Vagina (tissue), 2 donors: ENCODE results near the gene EFCAB11.

ENCODE experiments used
- CTCF ChIP-seq, 3 experiments: fragments of 450-650 bp in 2 of 3; fragments of 200-600 bp in 1 of 3; sonication (generic) in 1 of 3; IDR thresholded peaks; one replicate each; pipeline ENCODE4 v1.5.1; 2017 to 2019; ENCODE audit warnings: antibody characterized with exemption in 3 of 3, mild to moderate bottlenecking in 2 of 3, moderate library complexity in 2 of 3
- POLR2A ChIP-seq, 2 donors: fragments of 450-650 bp; IDR thresholded peaks; one replicate each; pipeline ENCODE4 v1.6.1; 2017; ENCODE audit warnings: antibody characterized with exemption in 2 of 2, mild to moderate bottlenecking in 2 of 2, moderate library complexity in 2 of 2

DNA sequence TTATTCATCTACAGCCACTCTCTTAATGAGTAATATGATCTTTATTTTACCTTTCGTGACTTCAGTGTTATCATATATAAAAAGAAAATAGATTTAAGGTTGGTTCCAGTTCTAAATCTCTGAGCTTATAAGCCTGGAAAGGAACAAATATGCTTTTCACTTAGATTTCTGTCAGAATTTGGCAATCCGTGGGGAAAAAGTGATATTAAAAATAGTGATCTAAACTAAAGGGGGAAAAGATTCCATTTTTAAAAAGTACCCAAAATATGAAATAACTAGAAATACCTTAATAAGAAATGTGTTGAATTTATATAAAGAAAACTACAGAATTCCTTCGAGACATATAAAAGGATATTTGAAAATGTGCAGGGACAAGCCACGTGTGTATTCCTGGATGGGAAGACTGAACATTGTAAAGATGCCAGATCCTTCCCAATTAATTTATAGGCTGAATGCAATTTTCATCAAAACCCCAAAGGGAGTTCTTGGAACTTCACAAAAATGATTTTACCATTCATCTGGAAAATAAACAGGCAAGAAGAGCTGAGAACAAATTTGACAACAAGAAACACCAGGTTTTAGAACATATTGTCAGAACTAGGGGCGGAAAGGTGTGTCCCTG, 142.5 kb downstream of the EFCAB11 start:
- TF ChIP-seq CTCF (IDR thresholded peaks at IDR 0.05) (no peak), POLR2A (IDR thresholded peaks at IDR 0.05) (no peak)
